ENCODE data around the gene KLHL20. TPM values are rescaled to one million over a fixed set of nuclear protein-coding genes. Genes with fewer than 3 reads are reported as not detected.
"Not testable (repeated sequence)": the region's sequence is repeated elsewhere in the genome, so short reads cannot be mapped to it uniquely, and the experiment has no call there.

Gene KLHL20
- total RNA-seq, result 10 to 100 TPM; 25.8 to 27.2 TPM
- long read RNA-seq, donor 1, transcript KLHL20-201 (12 exons, 3,421 nt), result major isoform, 20 of 26 reads
- long read RNA-seq, donor 1, partial matches to known transcripts, result 1 of 26 reads
- long read RNA-seq, donor 1, other reads (novel, unspliced or antisense), result 5 of 26 reads
- long read RNA-seq, donor 2, transcript KLHL20-201 (12 exons, 3,421 nt), result major isoform, 19 of 35 reads
- long read RNA-seq, donor 2, partial matches to known transcripts, result 6 of 35 reads
- long read RNA-seq, donor 2, other reads (novel, unspliced or antisense), result 10 of 35 reads

GRCh38 chr1:173714759-173715537 lies at the start of gene KLHL20:
Gene KLHL20 (plus strand): TSS chr1:173714981. CDS start chr1:173716044, 1,063 bp downstream.
- intact Hi-C loops (cut with DNase I), result loop anchor here in 1 of 2 donors (2.0 kb wide), 1 partner anchor 238 kb away; the partner anchor contains the start of gene PRDX6
- DNase-seq (ENCODE audit: low spot score), result peak; percentile 93

GRCh38 chr1:173666646-173667045 lies 48.1 kb upstream of the KLHL20 start:
- intact Hi-C loops (cut with DNase I), result no loop called here
- DNase-seq (ENCODE audit: low spot score), result no peak

- no peak for DNase-seq (ENCODE audit: low spot score)
- intact Hi-C loops (cut with DNase I), result no loop called here
Observed at GRCh38 chr1:173669491-173669941, 45.3 kb upstream of the KLHL20 start, which contains the start of gene ANKRD45. Gene ANKRD45 (minus strand): TSS chr1:173669851. CDS start chr1:173659418, 10,433 bp downstream.

- intact Hi-C loops (cut with DNase I); DNase-seq (ENCODE audit: low spot score): not testable (repeated sequence)
Observed at GRCh38 chr1:173674496-173674895, 40.3 kb upstream of the KLHL20 start.

- DNase-seq (ENCODE audit: low spot score); intact Hi-C loops (cut with DNase I): not testable (repeated sequence)
Observed at GRCh38 chr1:173680152-173680551, 34.6 kb upstream of the KLHL20 start.

- no peak for DNase-seq (ENCODE audit: low spot score)
- intact Hi-C loops (cut with DNase I), result no loop called here
Observed at GRCh38 chr1:173682184-173682583, 32.6 kb upstream of the KLHL20 start.

- DNase-seq (ENCODE audit: low spot score); intact Hi-C loops (cut with DNase I): not testable (repeated sequence)
Observed at GRCh38 chr1:173683838-173684237, 30.9 kb upstream of the KLHL20 start.

- intact Hi-C loops (cut with DNase I); DNase-seq (ENCODE audit: low spot score): not testable (repeated sequence)
Observed at GRCh38 chr1:173685121-173685520, 29.7 kb upstream of the KLHL20 start.

- intact Hi-C loops (cut with DNase I), result no loop called here
- no peak for DNase-seq (ENCODE audit: low spot score)
Observed at GRCh38 chr1:173688300-173688699, 26.5 kb upstream of the KLHL20 start.

GRCh38 chr1:173693238-173693637 lies 21.5 kb upstream of the KLHL20 start:
- intact Hi-C loops (cut with DNase I), result no loop called here
- DNase-seq (ENCODE audit: low spot score), result no peak

GRCh38 chr1:173701299-173701698 lies 13.5 kb upstream of the KLHL20 start:
- intact Hi-C loops (cut with DNase I); DNase-seq (ENCODE audit: low spot score): not testable (repeated sequence)

- intact Hi-C loops (cut with DNase I), result no loop called here
Observed at GRCh38 chr1:173702736-173703135, 12.0 kb upstream of the KLHL20 start.

GRCh38 chr1:173705117-173705516 lies 9.7 kb upstream of the KLHL20 start:
- DNase-seq (ENCODE audit: low spot score), result no peak
- intact Hi-C loops (cut with DNase I), result no loop called here

More at GRCh38 chr1:173702736-173703135, 12.0 kb upstream of the KLHL20 start:
- DNase-seq (ENCODE audit: low spot score), result no peak

- no peak for DNase-seq (ENCODE audit: low spot score)
- intact Hi-C loops (cut with DNase I), result no loop called here
Observed at GRCh38 chr1:173708787-173709186, 6.0 kb upstream of the KLHL20 start.

GRCh38 chr1:173714441-173714758 lies 381 bp upstream of the KLHL20 start:
- intact Hi-C loops (cut with DNase I), result loop anchor here in 1 of 2 donors (2.0 kb wide), 1 partner anchor 238 kb away; the partner anchor contains the start of gene PRDX6
- DNase-seq (ENCODE audit: low spot score), result no peak

- no peak for DNase-seq (ENCODE audit: low spot score)
- intact Hi-C loops (cut with DNase I), result loop anchor here in 1 of 2 donors (2.0 kb wide), 1 partner anchor 239 kb away; the partner anchor contains the start of gene PRDX6
Observed at GRCh38 chr1:173715538-173715844, 710 bp downstream of the KLHL20 start.

- DNase-seq (ENCODE audit: low spot score), result no peak
- intact Hi-C loops (cut with DNase I), result no loop called here
Observed at GRCh38 chr1:173717238-173717637, 2.5 kb downstream of the KLHL20 start.

GRCh38 chr1:173731331-173731730 lies 16.6 kb downstream of the KLHL20 start:
- DNase-seq (ENCODE audit: low spot score); intact Hi-C loops (cut with DNase I): not testable (repeated sequence)

- no peak for DNase-seq (ENCODE audit: low spot score)
- intact Hi-C loops (cut with DNase I), result no loop called here
Observed at GRCh38 chr1:173733912-173734311, 19.1 kb downstream of the KLHL20 start.

- DNase-seq (ENCODE audit: low spot score); intact Hi-C loops (cut with DNase I): not testable (repeated sequence)
Observed at GRCh38 chr1:173736104-173736503, 21.3 kb downstream of the KLHL20 start.
